Cardiac fibroblast (primary cell): ENCODE results near the gene FRMD1.

Source experiments
- DNase-seq, 2 donors: peaks; one replicate each; pipeline versions ENCODE4 v3.0.0 to v3.0.0-alpha.2; 2010; ENCODE audit warnings: low read depth in 2 of 2
- H3K4me3 ChIP-seq, 2 donors: replicated peaks in 1 of 2; 1 replicate in 1 of 2; 2 replicates in 1 of 2; pipeline ENCODE4 v1.5.1; 2011; ENCODE audit warnings: low read depth in 2 of 2, low read length in 2 of 2, mild to moderate bottlenecking in 2 of 2, moderate library complexity in 1 of 2
- CTCF ChIP-seq: IDR thresholded peaks from one replicate; pipeline ENCODE4 v1.5.1; 2011; ENCODE audit warnings: low read depth, mild to moderate bottlenecking, low read length, inconsistent platforms

FRMD1 gene

GRCh38 chr6:168091381-168092264 is 12.6 kb upstream of the FRMD1 start:
- DNase-seq = no peak

GRCh38 chr6:168090706-168091105 is 11.7 kb upstream of the FRMD1 start:
- DNase-seq = no peak
- no peak for TF ChIP-seq CTCF
- H3K4me3 ChIP-seq = no peak overlapping the region

More at GRCh38 chr6:168091381-168092264, 12.6 kb upstream of the FRMD1 start:
- TF ChIP-seq CTCF = no peak
- no peak overlapping the region for H3K4me3 ChIP-seq

- no peak for TF ChIP-seq CTCF
- no peak for DNase-seq
- no peak overlapping the region for H3K4me3 ChIP-seq
Measured at GRCh38 chr6:168090064-168090690, 11.2 kb upstream of the FRMD1 start.

GRCh38 chr6:168089186-168090063 is 10.4 kb upstream of the FRMD1 start:
- no peak for DNase-seq
- no peak for TF ChIP-seq CTCF
- no peak overlapping the region for H3K4me3 ChIP-seq

- peak in 1 of 2 donors; percentile 80 for DNase-seq
- no peak for TF ChIP-seq CTCF
- no peak overlapping the region for H3K4me3 ChIP-seq
Measured at GRCh38 chr6:168088161-168089053, 9.4 kb upstream of the FRMD1 start.
